Measurements from ENCODE around the gene ACOT8.

DNA sequence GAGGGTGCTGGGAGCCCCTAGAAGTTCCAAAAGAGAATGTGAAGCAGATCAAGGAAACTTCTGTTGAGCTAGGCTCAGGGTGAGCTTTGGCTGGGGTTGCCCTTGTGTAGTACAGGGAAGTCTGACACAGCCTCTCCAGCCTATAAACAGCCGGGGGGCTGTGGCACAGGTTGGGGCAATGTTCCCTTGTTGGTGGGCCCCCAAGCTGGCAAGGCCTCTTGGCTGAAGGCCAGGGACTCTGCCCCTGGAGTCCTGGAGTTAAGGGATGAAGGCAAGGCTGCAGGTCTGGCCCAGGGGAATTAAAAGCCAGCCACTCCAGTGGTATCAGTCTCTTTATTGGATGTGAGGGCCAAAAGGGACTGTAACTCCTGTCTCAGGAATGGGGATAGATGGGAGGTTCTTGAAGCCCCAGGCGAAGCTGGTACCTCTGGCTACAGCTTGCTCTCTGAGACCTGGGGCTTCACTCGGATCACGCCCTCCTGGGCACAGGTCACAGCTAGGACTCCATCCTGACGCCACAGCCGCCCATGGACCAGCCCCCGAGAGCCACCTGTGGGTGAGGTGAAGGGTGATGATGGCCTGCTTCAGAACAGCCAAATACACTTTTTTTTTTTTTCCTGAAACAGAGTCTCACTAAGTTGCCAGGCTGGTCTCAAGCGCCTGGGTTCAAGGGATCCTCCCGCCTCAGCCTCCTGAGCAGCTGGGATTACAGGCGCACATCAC lies 15.6 kb downstream of the ACOT8 start:
- TF ChIP-seq, protein P1, sequence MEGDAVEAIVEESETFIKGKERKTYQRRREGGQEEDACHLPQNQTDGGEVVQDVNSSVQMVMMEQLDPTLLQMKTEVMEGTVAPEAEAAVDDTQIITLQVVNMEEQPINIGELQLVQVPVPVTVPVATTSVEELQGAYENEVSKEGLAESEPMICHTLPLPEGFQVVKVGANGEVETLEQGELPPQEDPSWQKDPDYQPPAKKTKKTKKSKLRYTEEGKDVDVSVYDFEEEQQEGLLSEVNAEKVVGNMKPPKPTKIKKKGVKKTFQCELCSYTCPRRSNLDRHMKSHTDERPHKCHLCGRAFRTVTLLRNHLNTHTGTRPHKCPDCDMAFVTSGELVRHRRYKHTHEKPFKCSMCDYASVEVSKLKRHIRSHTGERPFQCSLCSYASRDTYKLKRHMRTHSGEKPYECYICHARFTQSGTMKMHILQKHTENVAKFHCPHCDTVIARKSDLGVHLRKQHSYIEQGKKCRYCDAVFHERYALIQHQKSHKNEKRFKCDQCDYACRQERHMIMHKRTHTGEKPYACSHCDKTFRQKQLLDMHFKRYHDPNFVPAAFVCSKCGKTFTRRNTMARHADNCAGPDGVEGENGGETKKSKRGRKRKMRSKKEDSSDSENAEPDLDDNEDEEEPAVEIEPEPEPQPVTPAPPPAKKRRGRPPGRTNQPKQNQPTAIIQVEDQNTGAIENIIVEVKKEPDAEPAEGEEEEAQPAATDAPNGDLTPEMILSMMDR (IDR thresholded peaks at IDR 0.05) = no peak
- TF ChIP-seq EZH2phosphoT487 (IDR thresholded peaks at IDR 0.05) = no peak

Measured in neural progenitor cell (in vitro differentiated cells).